ENCODE measurements around the gene TNC. TPM values are rescaled to one million over a fixed set of nuclear protein-coding genes. Genes with fewer than 3 reads are reported as not detected.

Gene TNC
- total and polyA plus RNA-seq, 10 donors, result 1.7 to 126 (median 47.9) TPM

DNA sequence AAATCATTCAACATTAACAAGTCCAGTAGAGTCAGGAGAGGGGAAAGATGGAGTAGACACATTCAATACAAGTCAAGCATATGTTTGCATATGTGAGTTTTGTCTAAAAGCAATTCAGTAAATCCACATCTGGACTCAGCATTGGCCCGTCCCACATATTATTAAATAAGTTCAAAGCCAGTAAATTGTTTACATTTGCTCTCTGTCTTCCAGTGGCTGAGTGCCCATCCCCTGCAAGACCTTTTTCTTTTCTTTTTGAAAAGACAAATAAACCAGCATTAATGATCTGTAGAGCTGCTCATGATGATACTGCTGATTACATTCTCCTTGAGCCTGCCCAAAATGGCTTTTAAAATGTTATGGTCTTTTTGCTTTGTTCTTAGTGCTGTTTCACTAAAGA lies 71.1 kb downstream of the TNC start:
- Histone ChIP-seq H3K27ac (no peak overlapping the region), H3K36me3 (no peaks in the 10 kb centered on the region), H3K27me3 (replicated peaks in 1 of 7) (peaks cover 0 to 4% (median 0%) of the 10 kb centered on the region in 7 donors), H3K9me3 (no peaks in the 10 kb centered on the region), H3K4me1 (peaks cover 5 to 12% (median 10%) of the 10 kb centered on the region in 6 donors), H3K4me3 (no peak overlapping the region)
- no peak for DNase-seq
- intact Hi-C loops (cut with DNase I; ENCODE audit: low total_unique reads), result no loop called here
- 89 to 100% (median 92%) methylated on average over 1 of the region's 1 CpG for WGBS, 5 donors
- TF ChIP-seq POLR2AphosphoS5 (IDR thresholded peaks at IDR 0.05), result no peak
- TF ChIP-seq, protein P1, sequence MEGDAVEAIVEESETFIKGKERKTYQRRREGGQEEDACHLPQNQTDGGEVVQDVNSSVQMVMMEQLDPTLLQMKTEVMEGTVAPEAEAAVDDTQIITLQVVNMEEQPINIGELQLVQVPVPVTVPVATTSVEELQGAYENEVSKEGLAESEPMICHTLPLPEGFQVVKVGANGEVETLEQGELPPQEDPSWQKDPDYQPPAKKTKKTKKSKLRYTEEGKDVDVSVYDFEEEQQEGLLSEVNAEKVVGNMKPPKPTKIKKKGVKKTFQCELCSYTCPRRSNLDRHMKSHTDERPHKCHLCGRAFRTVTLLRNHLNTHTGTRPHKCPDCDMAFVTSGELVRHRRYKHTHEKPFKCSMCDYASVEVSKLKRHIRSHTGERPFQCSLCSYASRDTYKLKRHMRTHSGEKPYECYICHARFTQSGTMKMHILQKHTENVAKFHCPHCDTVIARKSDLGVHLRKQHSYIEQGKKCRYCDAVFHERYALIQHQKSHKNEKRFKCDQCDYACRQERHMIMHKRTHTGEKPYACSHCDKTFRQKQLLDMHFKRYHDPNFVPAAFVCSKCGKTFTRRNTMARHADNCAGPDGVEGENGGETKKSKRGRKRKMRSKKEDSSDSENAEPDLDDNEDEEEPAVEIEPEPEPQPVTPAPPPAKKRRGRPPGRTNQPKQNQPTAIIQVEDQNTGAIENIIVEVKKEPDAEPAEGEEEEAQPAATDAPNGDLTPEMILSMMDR (IDR thresholded peaks at IDR 0.05 in 8 of 11, conservative IDR thresholded peaks at IDR 0.05 in 3 of 11), result no peak
- TF ChIP-seq POLR2A (IDR thresholded peaks at IDR 0.05), result no peak

DNA sequence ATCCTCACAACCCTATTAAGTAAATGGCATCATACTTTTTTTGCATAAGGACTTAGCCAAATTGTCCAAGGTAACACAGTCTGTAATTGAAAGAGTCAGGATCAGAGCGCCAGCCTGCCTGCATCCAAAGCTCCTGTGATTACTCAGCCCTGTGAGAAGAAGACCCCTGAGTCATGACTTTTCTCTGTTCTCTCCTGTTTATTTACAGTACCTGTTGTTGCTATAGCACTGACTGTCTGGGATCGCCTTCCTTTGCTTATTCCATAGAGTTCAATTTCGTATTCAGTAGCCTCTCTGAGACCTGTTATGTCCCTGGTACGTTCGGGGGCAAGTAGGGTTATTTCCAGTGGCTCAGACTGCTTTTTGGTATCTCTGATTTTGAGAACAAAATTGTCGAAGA lies 71.8 kb downstream of the TNC start:
- Histone ChIP-seq H3K9me3 (no peaks in the 10 kb centered on the region), H3K4me1 (peaks cover 5 to 12% (median 10%) of the 10 kb centered on the region in 6 donors), H3K27me3 (replicated peaks in 1 of 7) (peaks cover 0 to 4% (median 0%) of the 10 kb centered on the region in 7 donors), H3K27ac (no peak overlapping the region), H3K36me3 (no peaks in the 10 kb centered on the region), H3K4me3 (no peak overlapping the region)
- TF ChIP-seq POLR2AphosphoS5 (IDR thresholded peaks at IDR 0.05) (no peak), POLR2A (IDR thresholded peaks at IDR 0.05) (no peak)
- TF ChIP-seq, protein P1 (IDR thresholded peaks at IDR 0.05 in 8 of 11, conservative IDR thresholded peaks at IDR 0.05 in 3 of 11), result no peak
- 91 to 96% (median 94%) methylated on average over 6 of the region's 6 CpGs for WGBS, 5 donors
- intact Hi-C loops (cut with DNase I; ENCODE audit: low total_unique reads), result no loop called here
- no peak for DNase-seq

DNA sequence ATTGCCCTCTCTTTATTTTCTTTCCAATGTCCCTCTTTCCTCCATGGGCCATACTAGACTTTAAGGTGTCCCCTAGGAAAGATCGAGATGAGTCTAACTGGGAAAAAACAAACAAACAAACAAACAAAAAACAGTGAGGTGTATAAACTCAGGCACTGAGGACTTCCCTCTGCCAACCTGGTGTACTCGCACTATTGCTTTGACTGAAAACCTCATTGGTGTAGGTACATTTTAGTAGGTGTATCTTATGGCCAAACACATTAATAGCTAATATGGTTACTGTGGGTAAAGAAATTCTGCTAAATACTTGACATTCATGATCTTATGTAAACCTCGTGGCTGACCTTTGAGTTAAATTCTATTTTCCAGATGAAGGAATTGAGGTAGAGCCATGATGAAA lies 74.3 kb downstream of the TNC start:
- H3K4me3 ChIP-seq, result no peak overlapping the region
- TF ChIP-seq POLR2A (IDR thresholded peaks at IDR 0.05) (no peak), POLR2AphosphoS5 (IDR thresholded peaks at IDR 0.05) (no peak)
- TF ChIP-seq, protein P1 (IDR thresholded peaks at IDR 0.05 in 8 of 11, conservative IDR thresholded peaks at IDR 0.05 in 3 of 11), result no peak
- WGBS, 5 donors, result 70 to 83% (median 79%) methylated on average over 3 of the region's 3 CpGs
- H3K27ac ChIP-seq, result no peak overlapping the region
- H3K36me3 ChIP-seq, result no peaks in the 10 kb centered on the region
- no peak for DNase-seq
- intact Hi-C loops (cut with DNase I; ENCODE audit: low total_unique reads), result no loop called here
- no peaks in the 10 kb centered on the region for H3K9me3 ChIP-seq
- peaks cover 0 to 4% (median 0%) of the 10 kb centered on the region in 7 donors for H3K27me3 ChIP-seq (replicated peaks in 1 of 7)
- peaks cover 5 to 12% (median 10%) of the 10 kb centered on the region in 6 donors for H3K4me1 ChIP-seq

DNA sequence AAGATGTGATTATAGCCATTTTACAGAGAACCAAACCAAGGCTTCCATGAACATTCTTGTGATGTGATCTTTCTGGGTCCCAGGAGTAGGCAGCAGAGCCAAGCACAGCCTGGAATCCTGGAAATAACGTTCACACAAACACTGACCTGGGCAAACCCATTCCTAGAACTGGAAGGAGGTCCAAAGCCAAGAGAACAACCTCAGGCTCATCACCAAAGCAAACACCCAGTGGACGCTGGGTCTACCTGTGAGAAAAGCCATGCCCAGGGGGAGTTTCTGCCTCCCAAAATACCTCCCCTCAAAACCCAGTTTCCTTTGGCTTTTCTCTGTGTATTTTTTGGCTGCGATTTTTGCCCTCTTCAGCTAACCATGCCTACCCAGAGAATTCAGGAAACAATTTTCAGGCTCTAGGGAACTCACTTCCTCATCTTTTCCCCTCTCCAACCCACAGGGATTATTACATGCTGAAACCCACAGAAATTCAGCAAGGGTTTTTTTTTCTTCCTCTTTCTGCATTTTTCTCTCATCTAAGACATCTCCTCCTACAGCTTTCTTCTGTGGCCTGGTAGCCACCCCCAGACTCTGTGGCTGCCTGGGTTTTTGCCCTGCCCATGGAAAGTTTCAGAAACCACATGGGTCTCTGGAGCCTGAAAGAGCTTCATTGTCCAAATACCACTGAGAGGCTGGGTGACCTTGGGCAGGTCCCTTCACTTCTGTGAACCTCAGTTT lies 75.0 kb downstream of the TNC start:
- Histone ChIP-seq H3K27ac (peak overlapping the region in 1 of 8 donors; percentile 1), H3K27me3 (replicated peaks in 1 of 7) (no peaks in the 10 kb centered on the region), H3K36me3 (peaks cover 0 to 4% (median 0%) of the 10 kb centered on the region in 6 donors), H3K9me3 (no peaks in the 10 kb centered on the region), H3K4me3 (no peak overlapping the region), H3K4me1 (peaks cover 5 to 12% (median 10%) of the 10 kb centered on the region in 6 donors)
- DNase-seq, result no peak
- TF ChIP-seq, protein P1 (IDR thresholded peaks at IDR 0.05 in 8 of 11, conservative IDR thresholded peaks at IDR 0.05 in 3 of 11), result no peak
- TF ChIP-seq POLR2A (IDR thresholded peaks at IDR 0.05) (no peak), POLR2AphosphoS5 (IDR thresholded peaks at IDR 0.05) (no peak)
- intact Hi-C loops (cut with DNase I; ENCODE audit: low total_unique reads), result no loop called here
- 18 to 30% (median 25%) methylated on average over 3 of the region's 3 CpGs for WGBS, 5 donors

Measured in spleen (tissue), 11 donors.